HepG2 (cell line): ENCODE results near the gene DEGS1. TPM values are rescaled to one million over a fixed set of nuclear protein-coding genes. Genes with fewer than 3 reads are reported as not detected.

ENCODE experiments used
- ATAC-seq: fragments of 200-7000 bp; cut with Tn5 transposase; 3 replicates; pipeline ENCODE4 v1.9.1; 2020; ENCODE audit warnings: mild to moderate bottlenecking, moderate library complexity
- BruUV-seq: library from RNA; stranded (reverse); fragments of 400-500 nt; replicated peaks from 2 replicates; lab custom pipeline; 2021; lab: Mats Ljungman, UMichigan
- CTCF ChIA-PET: fragments of 300-600 bp; formaldehyde crosslinking; extraction: SDS; loops from one replicate; lab custom pipeline; 2021; ENCODE audit warnings: low total read pairs, inconsistent platforms, low intra/inter-chr PET ratio; lab: Yijun Ruan, JAX
- POLR2A ChIA-PET: fragments of 350-600 bp; sonication (Branson Sonifier 250); formaldehyde crosslinking; loops from one replicate; lab custom pipeline; 2020; ENCODE audit warnings: antibody characterized with exemption, inconsistent platforms; lab: Yijun Ruan, JAX
- DNase-seq: peaks from one replicate; pipeline ENCODE4 v3.0.0-alpha.2; 2015; ENCODE audit warnings: low spot score
- FAIRE-seq: peaks from 3 replicates; lab custom pipeline; 2011; peaks lifted over from hg19 to GRCh38; lab: Jason Lieb, UNC
- H2AFZ ChIP-seq: one replicate; pipeline ENCODE4 v1.6.1; 2011; ENCODE audit warnings: low read length, inconsistent platforms
- H3K27ac ChIP-seq: fragments of 300-600 bp; 3 replicates; pipeline ENCODE4 v1.8.0; 2011; ENCODE audit warnings: mixed run types, mild to moderate bottlenecking, mixed read lengths, low read length, inconsistent platforms; ENCODE audit not compliant: insufficient read depth; ENCODE audit errors: extremely low read length
- H3K27me3 ChIP-seq, 2 experiments: fragments of 200-600 bp in 1 of 2; 2 replicates in 1 of 2; 3 replicates in 1 of 2; pipeline versions ENCODE4 v1.6.0 to v1.8.0; 2011; ENCODE audit warnings: low read length in 2 of 2, mild to moderate bottlenecking in 2 of 2, moderate library complexity in 2 of 2, inconsistent platforms in 1 of 2; ENCODE audit not compliant: insufficient read depth in 2 of 2, control insufficient read depth in 1 of 2
- H3K36me3 ChIP-seq, 2 experiments: fragments of 200-600 bp in 1 of 2; replicated peaks in 1 of 2; 2 replicates in 1 of 2; 3 replicates in 1 of 2; pipeline versions ENCODE4 v1.5.1 to v1.8.0; 2011; ENCODE audit warnings: low read length in 2 of 2, inconsistent platforms in 1 of 2; ENCODE audit not compliant: insufficient read depth in 2 of 2, control insufficient read depth in 1 of 2
- H3K4me1 ChIP-seq: 2 replicates; pipeline ENCODE4 v1.5.1; 2012; ENCODE audit warnings: low read length, inconsistent platforms; ENCODE audit not compliant: insufficient read depth
- H3K4me2 ChIP-seq: 2 replicates; pipeline ENCODE4 v1.6.0; 2011; ENCODE audit warnings: low read depth, low read length, inconsistent platforms
- H3K4me3 ChIP-seq, 3 experiments: fragments of 200-600 bp in 1 of 3; sonication (generic), shearing (Covaris generic) in 1 of 3; replicated peaks in 1 of 3; 2 replicates each; pipeline ENCODE4 v1.5.1; 2011 to 2016; ENCODE audit warnings: low read length in 3 of 3, inconsistent platforms in 2 of 3, low read depth in 2 of 3, mild to moderate bottlenecking in 2 of 3, control low read depth in 1 of 3, mixed read lengths in 1 of 3; ENCODE audit not compliant: insufficient read depth in 1 of 3
- H3K79me2 ChIP-seq: one replicate; pipeline ENCODE4 v1.6.1; 2011; ENCODE audit warnings: low read length, inconsistent platforms; ENCODE audit not compliant: insufficient read depth
- H3K9ac ChIP-seq: 2 replicates; pipeline ENCODE4 v1.6.0; 2011; ENCODE audit warnings: mild to moderate bottlenecking, low read depth, low read length, inconsistent platforms; ENCODE audit not compliant: insufficient read depth
- H3K9me3 ChIP-seq: 2 replicates; pipeline ENCODE4 v1.5.1; 2012; ENCODE audit warnings: mild to moderate bottlenecking, low read length
- H4K20me1 ChIP-seq: 2 replicates; pipeline ENCODE4 v1.6.0; 2011; ENCODE audit warnings: inconsistent platforms, mild to moderate bottlenecking, low read length, moderate library complexity; ENCODE audit not compliant: insufficient read depth
- CHD2 ChIP-seq: IDR thresholded peaks from 2 replicates; pipeline ENCODE4 v1.6.1; 2011; ENCODE audit warnings: low read depth, low read length, improper control_type of control experiment
- ETV5 ChIP-seq: IDR thresholded peaks from 2 replicates; pipeline ENCODE4 v1.6.1; 2018; ENCODE audit warnings: missing biosample characterization, missing genetic modification reagents, inconsistent platforms, borderline replicate concordance
- FOXP1 ChIP-seq, 2 experiments: fragments of 450-650 bp in 1 of 2; IDR thresholded peaks; 2 replicates each; pipeline ENCODE4 v1.6.1; 2017 to 2018; ENCODE audit warnings: antibody characterized with exemption in 1 of 2
- KDM5B ChIP-seq: sonication (generic); formaldehyde crosslinking; IDR thresholded peaks from 2 replicates; pipeline ENCODE4 v1.4.0; 2020; ENCODE audit warnings: missing genetic modification reagents, mild to moderate bottlenecking, borderline replicate concordance
- MBNL3 ChIP-seq: fragments of 250-450 bp; sonication (Bioruptor Pico); conservative IDR thresholded peaks from 2 replicates; pipeline ENCODE4 v1.8.0; 2022; ENCODE audit warnings: mild to moderate bottlenecking, inconsistent platforms
- SNRNP70 ChIP-seq: fragments of 200-400 bp; formaldehyde crosslinking; IDR thresholded peaks from 2 replicates; pipeline ENCODE4 v1.6.1; 2017; ENCODE audit warnings: mild to moderate bottlenecking, low read depth, low read length, moderate library complexity
- ZNF121 ChIP-seq: sonication (generic); formaldehyde crosslinking; IDR thresholded peaks from 2 replicates; pipeline ENCODE4 v1.5.0; 2020; ENCODE audit warnings: mild to moderate bottlenecking, missing genetic modification reagents
- ZNF263 ChIP-seq: sonication (generic); formaldehyde crosslinking; IDR thresholded peaks from 2 replicates; pipeline ENCODE4 v1.4.0; 2020; ENCODE audit warnings: missing genetic modification reagents
- ZNF773 ChIP-seq: sonication (generic); formaldehyde crosslinking; IDR thresholded peaks from 2 replicates; pipeline ENCODE4 v1.4.0; 2020; ENCODE audit warnings: missing genetic modification reagents, borderline replicate concordance
- ZNF777 ChIP-seq: sonication (generic); formaldehyde crosslinking; IDR thresholded peaks from 2 replicates; pipeline ENCODE4 v1.4.0; 2020; ENCODE audit warnings: missing genetic modification reagents
- WGBS: methylation state at CpG from one replicate; pipeline ENCODE4 v1.1.6; 2017; ENCODE audit warnings: low lambda C conversion rate; 5-methylcytosine and 5-hydroxymethylcytosine counted together
- in situ Hi-C: cut with HindIII; loops from 2 replicates; pipeline ENCODE4 v1.10.0; 2017; ENCODE audit warnings: low pct_unique_long_range_greater_than_20kb; ENCODE audit not compliant: extremely low pct_ligation_motif_present
- intact Hi-C: fragments of 100-400 bp; cut with micrococcal nuclease; formaldehyde crosslinking; loops from one replicate; pipeline ENCODE4 v1.10.0; 2022; ENCODE audit not compliant: unreplicated experiment
- polyA plus RNA-seq, 8 experiments: library from polyadenylated mRNA; depleted of rRNA in 3 of 8; stranded (reverse) in 7 of 8; unstranded in 1 of 8; fragments of >200 nt; fragmentation: Illumina TruSeq in 4 of 8; extraction: Trizol in 4 of 8; gene quantifications; 2 replicates each; pipeline versions ENCODE4 v1.2.1 to v1.2.3, GENCODE V29; 2011 to 2016; ENCODE audit warnings: low read depth in 4 of 8, missing spikeins in 1 of 8, mixed read lengths in 1 of 8; ENCODE audit not compliant: insufficient read depth in 1 of 8
- total RNA-seq, 5 experiments: library from RNA; depleted of rRNA; stranded (reverse); fragments of >200 nt; fragmentation: Illumina TruSeq; extraction: Trizol; gene quantifications; 2 replicates each; pipeline ENCODE4 v1.2.3, GENCODE V29; 2016; ENCODE audit warnings: low read depth in 1 of 5
- TF ChIP-seq, protein P1 (sequence below): IDR thresholded peaks from 2 replicates; pipeline ENCODE4 v1.6.1; 2016; ENCODE audit warnings: low read depth
- TF ChIP-seq, protein P2 (sequence below): sonication (generic); formaldehyde crosslinking; IDR thresholded peaks from 2 replicates; pipeline ENCODE4 v1.4.0; 2020; ENCODE audit warnings: missing genetic modification reagents
- TF ChIP-seq, protein P3 (sequence below): sonication (generic); formaldehyde crosslinking; IDR thresholded peaks from 2 replicates; pipeline ENCODE4 v1.5.0; 2020; ENCODE audit warnings: mild to moderate bottlenecking, missing genetic modification reagents, borderline replicate concordance

Gene DEGS1
- total and polyA plus RNA-seq, 2 of the 13 experiments (the other 11 are each of a cell fraction or from before 2014, with no cell fraction given), result 18.1 to 35.9 TPM

DNA sequence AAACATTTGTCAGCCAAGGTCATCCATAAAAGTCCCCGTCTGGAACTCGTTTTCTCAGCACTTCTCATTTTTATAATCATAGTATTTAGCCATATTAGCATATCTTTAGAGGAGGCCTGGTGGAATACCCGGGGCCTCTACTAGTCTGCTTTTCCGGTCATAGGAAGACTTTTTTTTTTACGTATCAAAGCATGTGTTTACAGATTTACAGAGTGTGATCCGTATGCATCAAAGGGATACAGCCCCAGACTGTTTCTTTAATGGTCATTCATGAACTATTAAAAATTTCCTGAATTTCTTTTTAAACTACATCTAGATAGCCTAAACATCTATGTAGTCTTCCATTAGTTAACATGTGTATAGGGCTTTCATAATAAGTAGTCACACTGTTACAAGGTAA, 23.5 kb upstream of the DEGS1 start:
- Histone ChIP-seq H2AFZ (no peak overlapping the region), H3K36me3 (peaks cover 1 to 25% of the 10 kb centered on the region in 2 experiments; a peak in 3 of 5 replicates), H3K27me3 (no peaks in the 10 kb centered on the region), H3K4me3 (no peak overlapping the region), H3K4me1 (no peaks in the 10 kb centered on the region; the same call in 1 of the 2 replicates), H3K9me3 (no peaks in the 10 kb centered on the region), H3K4me2 (no peak overlapping the region), H3K9ac (no peak overlapping the region), H3K27ac (no peak overlapping the region), H3K79me2 (no peaks in the 10 kb centered on the region), H4K20me1 (no peaks in the 10 kb centered on the region)
- no peak for FAIRE-seq
- WGBS, result 80% methylated on average over 6 of the region's 6 CpGs
- ChIA-PET POLR2A (no interaction called here), CTCF (no interaction called here)
- intact Hi-C loops, result no loop called here
- ATAC-seq, result no peak
- in situ Hi-C loops, result no loop called here
- DNase-seq, result no peak
- BruUV-seq, result no TSS peak
- TF ChIP-seq MBNL3 (CRISPR knock-in tag), result no peak
- TF ChIP-seq, protein P1, sequence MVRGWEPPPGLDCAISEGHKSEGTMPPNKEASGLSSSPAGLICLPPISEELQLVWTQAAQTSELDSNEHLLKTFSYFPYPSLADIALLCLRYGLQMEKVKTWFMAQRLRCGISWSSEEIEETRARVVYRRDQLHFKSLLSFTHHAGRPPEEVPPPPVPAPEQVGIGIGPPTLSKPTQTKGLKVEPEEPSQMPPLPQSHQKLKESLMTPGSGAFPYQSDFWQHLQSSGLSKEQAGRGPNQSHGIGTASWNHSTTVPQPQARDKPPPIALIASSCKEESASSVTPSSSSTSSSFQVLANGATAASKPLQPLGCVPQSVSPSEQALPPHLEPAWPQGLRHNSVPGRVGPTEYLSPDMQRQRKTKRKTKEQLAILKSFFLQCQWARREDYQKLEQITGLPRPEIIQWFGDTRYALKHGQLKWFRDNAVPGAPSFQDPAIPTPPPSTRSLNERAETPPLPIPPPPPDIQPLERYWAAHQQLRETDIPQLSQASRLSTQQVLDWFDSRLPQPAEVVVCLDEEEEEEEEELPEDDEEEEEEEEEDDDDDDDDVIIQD (CRISPR knock-in tag), result no peak
- no peak for TF ChIP-seq FOXP1 (IDR thresholded peaks at IDR 0.05)
- TF ChIP-seq FOXP1 (CRISPR knock-in tag; IDR thresholded peaks at IDR 0.05), result no peak
- TF ChIP-seq, protein P2, sequence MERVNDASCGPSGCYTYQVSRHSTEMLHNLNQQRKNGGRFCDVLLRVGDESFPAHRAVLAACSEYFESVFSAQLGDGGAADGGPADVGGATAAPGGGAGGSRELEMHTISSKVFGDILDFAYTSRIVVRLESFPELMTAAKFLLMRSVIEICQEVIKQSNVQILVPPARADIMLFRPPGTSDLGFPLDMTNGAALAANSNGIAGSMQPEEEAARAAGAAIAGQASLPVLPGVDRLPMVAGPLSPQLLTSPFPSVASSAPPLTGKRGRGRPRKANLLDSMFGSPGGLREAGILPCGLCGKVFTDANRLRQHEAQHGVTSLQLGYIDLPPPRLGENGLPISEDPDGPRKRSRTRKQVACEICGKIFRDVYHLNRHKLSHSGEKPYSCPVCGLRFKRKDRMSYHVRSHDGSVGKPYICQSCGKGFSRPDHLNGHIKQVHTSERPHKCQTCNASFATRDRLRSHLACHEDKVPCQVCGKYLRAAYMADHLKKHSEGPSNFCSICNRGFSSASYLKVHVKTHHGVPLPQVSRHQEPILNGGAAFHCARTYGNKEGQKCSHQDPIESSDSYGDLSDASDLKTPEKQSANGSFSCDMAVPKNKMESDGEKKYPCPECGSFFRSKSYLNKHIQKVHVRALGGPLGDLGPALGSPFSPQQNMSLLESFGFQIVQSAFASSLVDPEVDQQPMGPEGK (CRISPR knock-in tag), result no peak
- no peak for TF ChIP-seq ETV5
- TF ChIP-seq CHD2, result no peak
- TF ChIP-seq ZNF121 (CRISPR knock-in tag), result no peak
- no peak for TF ChIP-seq KDM5B (CRISPR knock-in tag)
- TF ChIP-seq ZNF263 (CRISPR knock-in tag), result no peak
- no peak for TF ChIP-seq SNRNP70
- no peak for TF ChIP-seq ZNF777 (CRISPR knock-in tag)
- no peak for TF ChIP-seq ZNF773 (CRISPR knock-in tag)
- TF ChIP-seq, protein P3, sequence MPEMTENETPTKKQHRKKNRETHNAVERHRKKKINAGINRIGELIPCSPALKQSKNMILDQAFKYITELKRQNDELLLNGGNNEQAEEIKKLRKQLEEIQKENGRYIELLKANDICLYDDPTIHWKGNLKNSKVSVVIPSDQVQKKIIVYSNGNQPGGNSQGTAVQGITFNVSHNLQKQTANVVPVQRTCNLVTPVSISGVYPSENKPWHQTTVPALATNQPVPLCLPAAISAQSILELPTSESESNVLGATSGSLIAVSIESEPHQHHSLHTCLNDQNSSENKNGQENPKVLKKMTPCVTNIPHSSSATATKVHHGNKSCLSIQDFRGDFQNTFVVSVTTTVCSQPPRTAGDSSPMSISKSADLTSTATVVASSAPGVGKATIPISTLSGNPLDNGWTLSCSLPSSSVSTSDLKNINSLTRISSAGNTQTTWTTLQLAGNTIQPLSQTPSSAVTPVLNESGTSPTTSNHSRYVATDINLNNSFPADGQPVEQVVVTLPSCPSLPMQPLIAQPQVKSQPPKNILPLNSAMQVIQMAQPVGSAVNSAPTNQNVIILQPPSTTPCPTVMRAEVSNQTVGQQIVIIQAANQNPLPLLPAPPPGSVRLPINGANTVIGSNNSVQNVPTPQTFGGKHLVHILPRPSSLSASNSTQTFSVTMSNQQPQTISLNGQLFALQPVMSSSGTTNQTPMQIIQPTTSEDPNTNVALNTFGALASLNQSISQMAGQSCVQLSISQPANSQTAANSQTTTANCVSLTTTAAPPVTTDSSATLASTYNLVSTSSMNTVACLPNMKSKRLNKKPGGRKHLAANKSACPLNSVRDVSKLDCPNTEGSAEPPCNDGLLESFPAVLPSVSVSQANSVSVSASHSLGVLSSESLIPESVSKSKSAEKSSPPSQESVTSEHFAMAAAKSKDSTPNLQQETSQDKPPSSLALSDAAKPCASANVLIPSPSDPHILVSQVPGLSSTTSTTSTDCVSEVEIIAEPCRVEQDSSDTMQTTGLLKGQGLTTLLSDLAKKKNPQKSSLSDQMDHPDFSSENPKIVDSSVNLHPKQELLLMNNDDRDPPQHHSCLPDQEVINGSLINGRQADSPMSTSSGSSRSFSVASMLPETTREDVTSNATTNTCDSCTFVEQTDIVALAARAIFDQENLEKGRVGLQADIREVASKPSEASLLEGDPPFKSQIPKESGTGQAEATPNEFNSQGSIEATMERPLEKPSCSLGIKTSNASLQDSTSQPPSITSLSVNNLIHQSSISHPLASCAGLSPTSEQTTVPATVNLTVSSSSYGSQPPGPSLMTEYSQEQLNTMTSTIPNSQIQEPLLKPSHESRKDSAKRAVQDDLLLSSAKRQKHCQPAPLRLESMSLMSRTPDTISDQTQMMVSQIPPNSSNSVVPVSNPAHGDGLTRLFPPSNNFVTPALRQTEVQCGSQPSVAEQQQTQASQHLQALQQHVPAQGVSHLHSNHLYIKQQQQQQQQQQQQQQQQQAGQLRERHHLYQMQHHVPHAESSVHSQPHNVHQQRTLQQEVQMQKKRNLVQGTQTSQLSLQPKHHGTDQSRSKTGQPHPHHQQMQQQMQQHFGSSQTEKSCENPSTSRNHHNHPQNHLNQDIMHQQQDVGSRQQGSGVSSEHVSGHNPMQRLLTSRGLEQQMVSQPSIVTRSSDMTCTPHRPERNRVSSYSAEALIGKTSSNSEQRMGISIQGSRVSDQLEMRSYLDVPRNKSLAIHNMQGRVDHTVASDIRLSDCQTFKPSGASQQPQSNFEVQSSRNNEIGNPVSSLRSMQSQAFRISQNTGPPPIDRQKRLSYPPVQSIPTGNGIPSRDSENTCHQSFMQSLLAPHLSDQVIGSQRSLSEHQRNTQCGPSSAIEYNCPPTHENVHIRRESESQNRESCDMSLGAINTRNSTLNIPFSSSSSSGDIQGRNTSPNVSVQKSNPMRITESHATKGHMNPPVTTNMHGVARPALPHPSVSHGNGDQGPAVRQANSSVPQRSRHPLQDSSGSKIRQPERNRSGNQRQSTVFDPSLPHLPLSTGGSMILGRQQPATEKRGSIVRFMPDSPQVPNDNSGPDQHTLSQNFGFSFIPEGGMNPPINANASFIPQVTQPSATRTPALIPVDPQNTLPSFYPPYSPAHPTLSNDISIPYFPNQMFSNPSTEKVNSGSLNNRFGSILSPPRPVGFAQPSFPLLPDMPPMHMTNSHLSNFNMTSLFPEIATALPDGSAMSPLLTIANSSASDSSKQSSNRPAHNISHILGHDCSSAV (CRISPR knock-in tag), result no peak
